GM18498 (cell line): ENCODE measurements around the gene DCHS1.

Source experiments
- ATAC-seq: cut with Tn5 transposase; IDR thresholded peaks from one replicate; pipeline ENCODE4 v1.9.1; 2021; ENCODE audit warnings: mild to moderate bottlenecking, moderate library complexity; ENCODE audit not compliant: unreplicated experiment

Gene DCHS1

DNA sequence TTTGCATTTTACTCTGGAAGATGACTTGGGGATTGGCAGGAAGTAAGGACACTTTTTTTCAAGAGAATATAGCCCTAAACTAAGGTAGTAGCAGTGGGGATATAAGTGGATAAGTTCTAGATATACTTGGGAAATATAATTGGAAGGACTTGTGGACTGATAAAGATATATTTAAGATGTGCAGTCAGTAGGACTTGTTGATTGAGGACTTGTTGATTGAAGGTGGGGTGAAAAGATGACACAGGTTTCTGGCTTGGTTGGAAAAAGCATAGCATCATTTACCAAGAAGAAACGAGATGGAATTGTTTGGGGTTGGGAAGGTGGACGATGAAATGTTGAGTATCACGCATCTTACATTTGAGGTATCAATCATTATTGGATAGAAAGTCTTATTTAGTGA lies 42.1 kb downstream of the DCHS1 start:
- no peak for ATAC-seq

GRCh38 chr11:6612213-6613041 lies 43.2 kb downstream of the DCHS1 start, which contains the start of gene TAF10:
TSS of gene TAF10 (minus strand) at chr11:6612216. CDS start at chr11:6612189, 27 bp downstream.
- ATAC-seq = peak; percentile 94

DNA sequence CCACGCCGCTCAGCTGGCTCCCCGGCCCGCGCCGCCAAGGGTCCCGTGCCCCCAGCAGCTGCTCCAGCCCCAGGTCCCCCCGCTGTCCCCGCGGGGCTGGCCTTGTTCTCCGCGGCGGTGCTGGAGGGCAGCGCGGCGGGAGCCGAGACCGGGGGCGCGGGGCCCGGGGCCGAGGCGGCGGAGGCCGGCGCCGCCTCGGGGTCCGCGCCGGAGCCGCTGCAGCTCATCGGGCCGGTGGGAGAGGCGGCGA lies 43.7 kb downstream of the DCHS1 start:
- peak; percentile 22 for ATAC-seq

DNA sequence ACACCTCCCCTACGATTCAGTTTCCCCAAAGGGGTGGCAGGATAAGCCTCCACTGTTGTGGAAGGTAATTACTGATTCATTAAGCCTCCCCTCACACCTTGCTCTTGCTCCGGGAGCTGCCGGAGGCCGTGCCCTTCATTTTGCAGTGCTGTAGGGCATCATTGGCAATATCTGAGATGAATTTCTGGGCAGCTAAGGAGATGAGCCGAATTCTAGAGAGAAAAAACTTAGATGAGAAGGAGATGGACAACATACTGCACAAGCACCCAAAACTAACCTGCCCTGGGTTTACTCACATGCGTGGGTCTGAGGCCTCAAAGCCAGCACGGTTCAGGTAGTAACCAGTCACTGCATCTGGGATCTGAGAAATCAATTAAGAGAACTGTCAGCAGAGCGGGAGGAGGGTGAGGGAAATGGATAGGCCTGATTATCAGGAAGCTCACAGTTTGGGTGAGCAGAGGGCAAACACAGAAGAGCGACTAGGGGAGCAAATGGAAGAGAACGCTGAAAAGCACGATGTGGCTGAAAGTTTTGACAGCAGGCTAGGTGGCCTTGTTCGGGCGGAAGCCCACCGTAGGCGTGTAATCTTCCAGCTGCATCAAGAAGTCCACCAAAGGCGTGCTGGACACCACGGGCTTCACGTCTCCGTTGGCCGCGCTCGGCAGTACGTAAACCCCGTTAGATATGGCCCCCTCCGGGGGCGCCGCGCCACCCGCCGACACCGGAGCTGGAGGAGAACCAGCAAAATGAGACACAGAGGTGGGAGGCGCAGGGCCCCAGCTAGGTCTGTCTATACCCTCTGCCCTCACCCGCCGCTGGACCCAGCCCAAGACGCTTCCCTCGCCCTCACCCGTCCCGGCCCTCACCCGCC lies 44.3 kb downstream of the DCHS1 start:
- ATAC-seq = no peak

DNA sequence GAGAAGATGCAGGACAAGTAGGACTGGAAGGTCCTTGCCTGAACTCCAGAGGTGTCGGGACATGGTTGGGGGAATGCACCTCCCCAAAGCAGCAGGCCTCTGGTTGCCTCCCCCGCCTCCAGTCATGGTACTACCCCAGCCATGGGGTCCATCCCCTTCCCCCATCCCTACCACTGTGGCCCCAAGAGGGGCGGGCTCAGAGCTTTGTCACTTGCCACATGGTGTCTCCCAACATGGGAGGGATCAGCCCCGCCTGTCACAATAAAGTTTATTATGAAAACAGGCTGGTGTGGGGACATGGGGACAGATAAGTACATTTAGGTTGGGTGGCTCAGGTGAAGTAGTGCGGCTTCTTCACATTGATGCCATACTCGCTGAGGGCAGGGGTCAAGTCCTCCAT lies 45.0 kb downstream of the DCHS1 start:
- ATAC-seq = no peak

DNA sequence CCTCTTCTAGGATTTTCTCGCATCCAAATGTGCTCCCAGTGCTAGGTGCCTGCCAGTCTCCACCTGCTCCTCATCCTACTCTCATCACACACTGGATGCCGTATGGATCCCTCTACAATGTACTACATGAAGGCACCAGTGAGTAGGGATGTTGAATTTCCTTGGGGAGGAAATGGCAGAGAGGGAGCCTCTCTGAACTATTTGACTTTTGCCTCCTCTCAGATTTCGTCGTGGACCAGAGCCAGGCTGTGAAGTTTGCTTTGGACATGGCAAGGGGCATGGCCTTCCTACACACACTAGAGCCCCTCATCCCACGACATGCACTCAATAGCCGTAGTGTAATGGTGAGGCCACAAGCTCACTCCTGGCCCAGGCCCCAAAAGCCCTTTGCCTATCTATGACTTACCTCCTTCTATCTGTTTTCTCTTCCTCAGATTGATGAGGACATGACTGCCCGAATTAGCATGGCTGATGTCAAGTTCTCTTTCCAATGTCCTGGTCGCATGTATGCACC lies 46.0 kb downstream of the DCHS1 start:
- no peak for ATAC-seq

DNA sequence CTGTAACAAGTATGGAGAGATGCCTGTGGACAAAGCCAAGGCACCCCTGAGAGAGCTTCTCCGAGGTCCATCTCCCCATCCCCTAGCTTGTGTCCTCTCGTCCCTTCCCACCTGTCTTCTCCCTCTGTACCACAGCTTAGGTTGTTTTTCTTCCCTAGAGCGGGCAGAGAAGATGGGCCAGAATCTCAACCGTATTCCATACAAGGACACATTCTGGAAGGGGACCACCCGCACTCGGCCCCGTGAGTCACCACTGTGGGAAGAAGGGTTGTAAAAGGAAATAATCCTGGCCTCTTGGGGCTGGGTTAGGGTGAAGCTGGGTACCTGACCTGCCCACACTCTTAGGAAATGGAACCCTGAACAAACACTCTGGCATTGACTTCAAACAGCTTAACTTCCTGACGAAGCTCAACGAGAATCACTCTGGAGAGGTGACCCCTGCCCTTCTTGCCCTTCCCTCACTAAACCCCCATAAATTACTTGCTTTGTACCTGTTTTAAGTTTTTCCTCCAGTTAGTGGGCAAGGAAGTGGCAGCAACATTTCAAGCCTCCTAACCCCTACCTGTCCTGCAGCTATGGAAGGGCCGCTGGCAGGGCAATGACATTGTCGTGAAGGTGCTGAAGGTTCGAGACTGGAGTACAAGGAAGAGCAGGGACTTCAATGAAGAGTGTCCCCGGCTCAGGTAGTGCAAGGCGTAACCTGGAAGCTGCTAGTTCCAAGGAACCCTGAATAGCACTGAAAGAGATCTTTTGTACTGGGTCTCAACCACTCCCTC lies 46.7 kb downstream of the DCHS1 start:
- ATAC-seq = no peak

- ATAC-seq = no peak
These were observed 47.6 kb downstream of the DCHS1 start for GRCh38 chr11:6608011-6608410.

DNA sequence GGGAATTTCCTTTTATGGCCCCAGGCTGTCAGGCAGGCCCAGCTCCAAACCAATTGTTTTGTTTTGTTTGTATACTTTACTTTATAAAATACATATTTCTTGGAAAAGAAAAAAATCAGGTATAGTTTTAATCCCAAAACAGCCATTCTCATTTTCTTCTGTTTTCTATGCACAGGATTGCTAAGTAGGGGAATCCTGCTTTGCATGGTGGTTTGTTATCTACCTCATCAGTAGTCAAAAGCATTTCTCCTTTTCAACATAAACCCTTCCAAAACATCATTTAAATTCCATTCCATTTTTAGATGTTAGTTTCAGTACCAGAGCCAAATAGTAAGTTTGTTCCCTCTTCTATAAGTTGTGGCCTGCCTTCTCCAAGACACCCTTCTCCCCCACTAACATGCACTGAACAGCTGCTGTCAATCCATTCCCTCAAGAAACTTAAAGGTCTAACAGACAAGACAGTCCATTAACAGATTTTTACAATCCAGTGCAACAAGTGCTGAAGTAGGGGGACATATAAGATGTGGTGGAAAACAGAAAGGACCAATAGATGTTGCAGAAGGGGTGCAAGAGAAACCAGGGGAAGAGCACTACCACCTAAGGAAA lies 48.3 kb downstream of the DCHS1 start:
- no peak for ATAC-seq

DNA sequence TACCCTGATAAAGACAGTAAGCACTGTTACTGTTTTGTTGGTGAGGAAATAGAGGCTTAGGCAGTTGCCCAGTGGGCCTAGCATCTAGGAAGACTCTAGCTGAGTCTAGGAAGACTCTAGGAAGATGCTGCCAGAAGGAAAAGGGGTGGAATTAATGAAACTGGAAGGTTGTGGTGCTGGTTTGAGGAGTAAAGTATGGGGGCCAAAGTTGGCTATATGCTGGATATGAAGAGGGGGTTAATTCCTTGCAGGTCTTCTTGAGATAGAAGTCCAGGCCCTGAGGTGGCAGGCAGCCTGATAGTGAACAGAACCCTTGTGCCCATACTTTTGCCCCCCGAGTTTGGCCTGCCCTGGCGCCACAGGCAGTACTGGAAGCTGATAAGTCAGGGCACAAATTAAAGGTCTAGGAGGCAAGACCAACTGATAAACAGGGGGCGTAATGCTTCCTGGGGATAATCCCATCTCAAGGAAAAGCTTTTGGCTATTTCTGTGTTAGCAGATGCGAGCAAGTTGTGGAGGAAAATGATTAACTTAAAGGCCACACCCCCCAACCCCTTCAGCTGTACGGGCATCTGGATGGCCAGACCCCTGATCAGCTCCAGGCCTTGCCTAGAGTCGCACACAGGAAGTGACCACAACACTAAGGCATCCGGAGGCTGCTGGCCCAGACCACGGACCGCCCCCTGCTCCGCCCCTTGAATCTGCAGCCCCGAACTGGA lies 49.0 kb downstream of the DCHS1 start:
- ATAC-seq = peak; percentile 44

GRCh38 chr11:6604790-6605189 lies 50.8 kb downstream of the DCHS1 start:
- ATAC-seq = no peak

DNA sequence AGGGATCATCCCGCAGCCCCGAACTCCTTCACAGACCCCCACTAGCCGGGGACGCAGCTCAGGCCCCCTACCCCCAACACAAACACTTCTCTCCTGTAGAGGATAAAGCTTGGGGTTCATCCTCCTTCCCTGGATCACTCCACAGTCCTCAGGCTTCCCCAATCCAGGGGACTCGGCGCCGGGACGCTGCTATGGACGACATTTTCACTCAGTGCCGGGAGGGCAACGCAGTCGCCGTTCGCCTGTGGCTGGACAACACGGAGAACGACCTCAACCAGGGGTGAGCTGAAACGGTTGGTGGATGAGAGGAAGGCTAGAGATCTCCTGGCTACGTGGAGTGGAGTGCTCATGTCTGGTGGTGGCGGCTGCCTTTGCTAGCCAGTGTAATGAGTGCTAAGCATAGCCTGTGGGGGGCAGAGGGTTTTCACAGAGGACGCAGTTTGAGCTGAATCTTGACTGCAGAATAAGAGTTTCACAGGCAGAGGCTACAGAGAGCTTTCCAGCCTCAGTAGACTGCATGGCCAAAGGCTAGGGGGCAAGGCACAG lies 51.5 kb downstream of the DCHS1 start:
- ATAC-seq = peak; percentile 32

DNA sequence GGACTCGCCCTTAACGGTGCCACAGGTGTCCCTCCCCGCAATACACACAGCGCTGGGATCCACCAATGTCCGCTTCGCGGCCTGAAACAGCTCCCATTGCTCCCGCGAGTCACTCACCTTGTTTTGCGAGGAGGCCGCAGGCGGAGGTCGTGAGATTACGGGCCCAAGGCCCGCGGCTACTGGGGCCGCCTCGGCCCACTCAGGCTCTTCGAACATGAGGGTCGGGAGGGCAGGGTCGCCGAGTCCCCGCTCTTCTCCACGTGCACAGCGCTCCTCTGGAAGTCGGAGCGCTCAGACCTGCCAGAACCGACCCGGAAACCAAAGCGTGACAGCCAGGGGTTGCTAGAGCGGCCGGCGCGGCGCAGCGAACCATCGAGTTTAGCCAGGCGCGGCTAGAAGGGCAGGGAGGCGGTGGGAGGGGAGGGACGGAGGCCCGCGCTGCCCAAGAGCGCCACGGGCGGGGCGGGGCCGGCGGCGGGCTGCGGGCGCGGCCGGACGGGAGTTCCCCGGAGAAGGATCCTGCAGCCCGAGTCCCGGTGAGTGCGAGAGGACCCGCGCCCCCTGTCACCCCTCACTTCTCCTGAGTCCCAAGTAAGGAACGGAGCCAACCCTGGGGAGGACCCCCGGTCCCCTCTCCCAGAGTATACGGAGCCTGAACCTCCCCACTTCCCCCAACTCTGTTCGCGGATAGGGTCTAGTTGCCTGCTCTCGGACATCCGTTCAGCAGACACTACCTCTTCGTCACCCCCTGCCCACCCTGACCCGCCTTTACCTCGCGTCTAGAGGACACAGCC lies 52.1 kb downstream of the DCHS1 start, which contains the start of the genes ILK and RRP8:
Gene ILK (plus strand): TSS at position 488 of the 794 bp plus-strand sequence. CDS start 498 bp downstream, outside the sequence.
Gene RRP8 (minus strand): TSS at position 330 of the 794 bp plus-strand sequence. CDS start 114 bp downstream, at position 216.
- peak; percentile 83 for ATAC-seq

- no peak for ATAC-seq
These were observed 53.3 kb downstream of the DCHS1 start for GRCh38 chr11:6602096-6602940.

- no peak for ATAC-seq
These were observed 54.6 kb downstream of the DCHS1 start for GRCh38 chr11:6601041-6601461.

DNA sequence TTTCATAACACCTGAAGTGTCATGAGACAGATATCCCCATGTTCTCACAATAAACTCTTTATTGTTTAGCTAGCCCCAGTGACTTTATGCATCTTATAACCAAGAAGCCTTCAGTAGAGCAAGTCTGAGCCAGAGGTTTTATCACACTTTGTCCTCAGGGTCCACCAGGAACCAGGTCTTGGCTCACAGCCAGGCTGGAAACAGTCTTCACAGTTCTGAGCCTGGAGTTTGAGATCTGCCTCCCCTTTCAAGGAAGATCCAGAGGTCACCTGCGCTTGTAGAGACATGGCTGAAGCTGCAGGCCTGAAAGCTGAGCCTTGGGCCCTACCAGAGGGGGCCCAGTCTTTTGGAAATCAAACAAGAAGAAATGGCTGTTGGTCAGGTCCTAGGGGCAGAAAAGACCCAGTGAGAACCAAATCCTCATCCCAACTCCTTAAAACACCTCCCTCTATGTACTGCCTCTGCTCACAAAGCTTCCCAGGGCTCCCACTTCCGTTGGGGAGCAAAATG lies 55.7 kb downstream of the DCHS1 start:
- no peak for ATAC-seq

DNA sequence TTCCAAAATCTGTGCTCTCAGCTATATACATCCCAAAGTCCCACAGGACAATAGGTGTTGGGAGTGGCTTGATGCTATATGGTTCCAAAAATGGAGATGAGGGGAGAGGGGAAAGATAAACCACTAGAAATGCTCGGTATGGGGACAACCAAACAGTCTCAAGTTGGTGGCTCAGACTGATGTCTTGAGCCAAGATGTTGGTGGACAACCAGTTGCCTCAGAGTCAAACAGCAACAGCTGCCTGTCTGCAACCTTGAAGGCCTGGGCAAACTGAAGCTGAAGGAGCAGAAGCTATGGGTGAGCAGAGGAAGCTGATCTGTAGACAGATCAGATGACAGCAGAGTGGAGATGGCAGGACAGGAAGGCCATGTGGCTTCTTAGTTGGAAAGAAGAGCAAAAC lies 56.2 kb downstream of the DCHS1 start:
- ATAC-seq = no peak

GRCh38 chr11:6598555-6598954 lies 57.1 kb downstream of the DCHS1 start:
- no peak for ATAC-seq
